Liver (tissue), 9 donors: Measurements from ENCODE around the gene FAM78A. TPM values are rescaled to one million over a fixed set of nuclear protein-coding genes. Genes with fewer than 3 reads are reported as not detected.

Source experiments
- DNase-seq: peaks from one replicate; pipeline ENCODE4 v3.0.0-alpha.2; 2017; ENCODE audit warnings: low spot score
- H3K27ac ChIP-seq, 2 donors: one replicate each; pipeline ENCODE4 v1.7.0; 2013; ENCODE audit warnings: inconsistent platforms in 2 of 2, low read length in 2 of 2, control low read depth in 1 of 2, low read depth in 1 of 2, mild to moderate bottlenecking in 1 of 2
- H3K27me3 ChIP-seq, 4 donors: one replicate each; pipeline versions ENCODE4 v1.6.1 to v1.7.0; 2013; ENCODE audit warnings: low read length in 3 of 4, inconsistent platforms in 1 of 4, mild to moderate bottlenecking in 1 of 4, moderate library complexity in 1 of 4; ENCODE audit not compliant: control insufficient read depth in 4 of 4, insufficient read depth in 4 of 4
- H3K36me3 ChIP-seq, 4 donors: one replicate each; pipeline versions ENCODE4 v1.6.1 to v1.7.0; 2013; ENCODE audit warnings: low read length in 3 of 4, mild to moderate bottlenecking in 3 of 4, low read depth in 1 of 4, moderate library complexity in 1 of 4; ENCODE audit not compliant: control insufficient read depth in 4 of 4, insufficient read depth in 3 of 4
- H3K4me1 ChIP-seq, 4 donors: one replicate each; pipeline versions ENCODE4 v1.6.1 to v1.7.0; 2013; ENCODE audit warnings: low read length in 3 of 4, mild to moderate bottlenecking in 3 of 4, moderate library complexity in 1 of 4; ENCODE audit not compliant: control insufficient read depth in 4 of 4, insufficient read depth in 4 of 4
- H3K4me3 ChIP-seq, 3 donors: one replicate each; pipeline versions ENCODE4 v1.6.1 to v1.7.0; 2013; ENCODE audit warnings: low read length in 3 of 3, control low read depth in 1 of 3, low read depth in 1 of 3, mild to moderate bottlenecking in 1 of 3
- H3K9ac ChIP-seq, 2 donors: one replicate each; pipeline ENCODE4 v1.7.0; 2013; ENCODE audit warnings: low read length in 2 of 2, mild to moderate bottlenecking in 2 of 2, moderate library complexity in 2 of 2, control low read depth in 1 of 2, low read depth in 1 of 2
- H3K9me3 ChIP-seq, 4 donors: one replicate each; pipeline versions ENCODE4 v1.6.1 to v1.7.0; 2013; ENCODE audit warnings: low read length in 3 of 4; ENCODE audit not compliant: control insufficient read depth in 4 of 4
- EGR1 ChIP-seq, 2 donors: IDR thresholded peaks; 2 replicates each; pipeline ENCODE4 v1.6.1; 2016 to 2018; ENCODE audit warnings: antibody characterized with exemption in 2 of 2, low read depth in 2 of 2
- FOXA1 ChIP-seq: IDR thresholded peaks from 2 replicates; pipeline ENCODE4 v1.6.1; 2016; ENCODE audit warnings: antibody characterized with exemption
- FOXA2 ChIP-seq: IDR thresholded peaks from 2 replicates; pipeline ENCODE4 v1.6.1; 2016; ENCODE audit warnings: antibody characterized with exemption
- HNF4A ChIP-seq, 2 donors: conservative IDR thresholded peaks; 2 replicates each; pipeline ENCODE4 v1.6.1; 2016; ENCODE audit warnings: antibody characterized with exemption in 2 of 2, mild to moderate bottlenecking in 2 of 2
- HNF4G ChIP-seq: IDR thresholded peaks from 2 replicates; pipeline ENCODE4 v1.6.1; 2016; ENCODE audit warnings: antibody characterized with exemption
- JUND ChIP-seq, 2 donors: IDR thresholded peaks; 2 replicates each; pipeline ENCODE4 v1.6.1; 2016; ENCODE audit warnings: antibody characterized with exemption in 2 of 2
- NR2F2 ChIP-seq: IDR thresholded peaks from 2 replicates; pipeline ENCODE4 v1.6.1; 2016; ENCODE audit warnings: antibody characterized with exemption
- RAD21 ChIP-seq, 2 donors: IDR thresholded peaks; 2 replicates each; pipeline ENCODE4 v1.6.1; 2016; ENCODE audit warnings: antibody characterized with exemption in 2 of 2, mild to moderate bottlenecking in 2 of 2
- RXRA ChIP-seq, 2 donors: IDR thresholded peaks; 2 replicates each; pipeline ENCODE4 v1.6.1; 2017 to 2018; ENCODE audit warnings: antibody characterized with exemption in 2 of 2, mild to moderate bottlenecking in 1 of 2
- SP1 ChIP-seq: IDR thresholded peaks from 2 replicates; pipeline ENCODE4 v1.6.1; 2018; ENCODE audit warnings: antibody characterized with exemption, mild to moderate bottlenecking
- TAF1 ChIP-seq: conservative IDR thresholded peaks from 2 replicates; pipeline ENCODE4 v1.6.1; 2016; ENCODE audit warnings: antibody characterized with exemption, mild to moderate bottlenecking
- WGBS: extraction: QIAGEN DNeasy Blood & Tissue Kit; methylation state at CpG from one replicate; pipeline ENCODE4 v1.1.7; 2013; 5-methylcytosine and 5-hydroxymethylcytosine counted together
- polyA plus RNA-seq, 2 donors: library from polyadenylated mRNA; stranded (reverse) in 1 of 2; unstranded in 1 of 2; fragments of 200-250 nt in 1 of 2; fragments of >200 nt in 1 of 2; fragmentation: Nextera tagmentation in 1 of 2; extraction: Ambion mirVana in 1 of 2; gene quantifications; one replicate each; pipeline versions ENCODE4 v1.2.1 to v1.2.3, GENCODE V29; 2013 to 2015
- total RNA-seq, 2 donors: library from RNA; depleted of rRNA; stranded (reverse); fragments of >200 nt; gene quantifications; one replicate each; pipeline ENCODE4 v1.2.3, GENCODE V29; 2014
- TF ChIP-seq, protein P1 (sequence below): IDR thresholded peaks from 2 replicates; pipeline ENCODE4 v1.6.1; 2016; ENCODE audit warnings: antibody characterized with exemption, mild to moderate bottlenecking
- TF ChIP-seq, protein P2 (sequence below): IDR thresholded peaks from 2 replicates; pipeline ENCODE4 v1.6.1; 2016; ENCODE audit warnings: antibody characterized with exemption
- TF ChIP-seq, protein P3 (sequence below): IDR thresholded peaks from 2 replicates; pipeline ENCODE4 v1.6.1; 2016; ENCODE audit warnings: antibody characterized with exemption
- TF ChIP-seq, protein P4 (sequence below): fragments of 150-350 bp; IDR thresholded peaks from 2 replicates; pipeline ENCODE4 v1.5.1; 2017; ENCODE audit warnings: improper control_type of control experiment, low read depth, low read length; ENCODE audit not compliant: missing input control
- TF ChIP-seq, protein P5 (sequence below): IDR thresholded peaks from 2 replicates; pipeline ENCODE4 v1.6.1; 2016; ENCODE audit warnings: antibody characterized with exemption
- donor health status: healthy.
- donor health status: healthy.
- donor health status: healthy.
- donor health status: healthy.
- donor health status: healthy.

The FAM78A gene
- total and polyA plus RNA-seq, 4 donors = 0.25 to 6.6 (median 1.7) TPM

DNA sequence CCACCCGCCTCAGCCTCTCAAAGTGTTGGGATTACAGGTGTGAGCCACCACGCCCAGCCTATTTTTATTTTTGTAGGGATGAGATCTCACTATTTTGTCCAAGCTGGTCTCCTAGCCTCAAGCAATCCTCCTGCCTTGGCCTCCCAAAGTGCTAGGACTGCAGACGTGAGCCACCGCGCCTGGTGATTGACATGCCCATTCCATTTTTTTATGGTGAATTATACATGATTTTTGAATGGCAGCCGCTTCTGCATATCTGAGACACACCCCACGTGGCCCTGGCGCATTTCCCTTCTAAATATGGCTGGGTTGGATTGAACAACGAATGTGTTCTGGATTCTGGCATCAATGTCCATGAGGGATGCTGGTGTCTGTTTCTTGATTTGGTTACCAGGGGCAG lies 35.9 kb upstream of the FAM78A start (continued):
- TF ChIP-seq, protein P1, sequence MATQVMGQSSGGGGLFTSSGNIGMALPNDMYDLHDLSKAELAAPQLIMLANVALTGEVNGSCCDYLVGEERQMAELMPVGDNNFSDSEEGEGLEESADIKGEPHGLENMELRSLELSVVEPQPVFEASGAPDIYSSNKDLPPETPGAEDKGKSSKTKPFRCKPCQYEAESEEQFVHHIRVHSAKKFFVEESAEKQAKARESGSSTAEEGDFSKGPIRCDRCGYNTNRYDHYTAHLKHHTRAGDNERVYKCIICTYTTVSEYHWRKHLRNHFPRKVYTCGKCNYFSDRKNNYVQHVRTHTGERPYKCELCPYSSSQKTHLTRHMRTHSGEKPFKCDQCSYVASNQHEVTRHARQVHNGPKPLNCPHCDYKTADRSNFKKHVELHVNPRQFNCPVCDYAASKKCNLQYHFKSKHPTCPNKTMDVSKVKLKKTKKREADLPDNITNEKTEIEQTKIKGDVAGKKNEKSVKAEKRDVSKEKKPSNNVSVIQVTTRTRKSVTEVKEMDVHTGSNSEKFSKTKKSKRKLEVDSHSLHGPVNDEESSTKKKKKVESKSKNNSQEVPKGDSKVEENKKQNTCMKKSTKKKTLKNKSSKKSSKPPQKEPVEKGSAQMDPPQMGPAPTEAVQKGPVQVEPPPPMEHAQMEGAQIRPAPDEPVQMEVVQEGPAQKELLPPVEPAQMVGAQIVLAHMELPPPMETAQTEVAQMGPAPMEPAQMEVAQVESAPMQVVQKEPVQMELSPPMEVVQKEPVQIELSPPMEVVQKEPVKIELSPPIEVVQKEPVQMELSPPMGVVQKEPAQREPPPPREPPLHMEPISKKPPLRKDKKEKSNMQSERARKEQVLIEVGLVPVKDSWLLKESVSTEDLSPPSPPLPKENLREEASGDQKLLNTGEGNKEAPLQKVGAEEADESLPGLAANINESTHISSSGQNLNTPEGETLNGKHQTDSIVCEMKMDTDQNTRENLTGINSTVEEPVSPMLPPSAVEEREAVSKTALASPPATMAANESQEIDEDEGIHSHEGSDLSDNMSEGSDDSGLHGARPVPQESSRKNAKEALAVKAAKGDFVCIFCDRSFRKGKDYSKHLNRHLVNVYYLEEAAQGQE = no peak
- TF ChIP-seq TAF1 (no peak), RXRA (IDR thresholded peaks at IDR 0.05) (no peak)

DNA sequence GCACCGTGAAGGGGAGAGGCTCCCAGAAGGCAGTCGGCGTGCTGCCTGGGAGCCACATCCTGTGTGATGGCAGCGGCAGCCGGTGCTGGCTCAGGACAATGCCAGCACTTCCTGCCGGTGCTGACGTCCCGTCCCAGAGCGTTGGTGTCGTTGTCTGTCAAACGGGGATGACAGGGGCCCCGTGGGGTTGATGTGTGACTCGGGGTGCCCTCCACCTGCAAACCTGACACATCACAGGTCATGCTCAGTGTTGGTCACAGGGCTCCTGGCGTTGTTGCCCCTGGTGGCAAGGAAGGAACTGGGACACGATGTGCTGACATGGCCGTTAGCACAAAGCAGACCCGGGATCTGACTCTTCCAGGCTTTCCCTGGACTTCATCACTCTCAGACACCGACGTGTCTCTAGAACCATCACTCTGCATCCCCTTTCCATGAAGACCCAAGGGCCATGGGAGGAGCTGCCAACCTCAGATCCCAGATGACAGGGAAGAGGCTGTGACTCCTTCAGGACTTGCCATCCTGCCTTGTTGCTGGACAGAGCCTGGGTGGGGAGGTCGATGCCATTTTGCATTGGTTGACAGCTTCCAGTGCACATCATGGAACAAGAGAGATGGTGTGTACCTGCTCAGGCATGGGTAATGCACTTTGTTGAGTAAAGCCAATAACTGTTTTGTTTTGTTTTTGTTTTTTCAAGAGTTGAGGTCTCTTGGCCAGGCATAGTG lies 34.7 kb upstream of the FAM78A start:
- Histone ChIP-seq H3K4me1 (no peaks in the 10 kb centered on the region), H3K4me3 (no peak overlapping the region), H3K27me3 (no peaks in the 10 kb centered on the region), H3K27ac (no peak overlapping the region), H3K9me3 (no peaks in the 10 kb centered on the region), H3K36me3 (no peaks in the 10 kb centered on the region), H3K9ac (no peak overlapping the region)
- TF ChIP-seq, protein P1 = no peak
- TF ChIP-seq, protein P2, sequence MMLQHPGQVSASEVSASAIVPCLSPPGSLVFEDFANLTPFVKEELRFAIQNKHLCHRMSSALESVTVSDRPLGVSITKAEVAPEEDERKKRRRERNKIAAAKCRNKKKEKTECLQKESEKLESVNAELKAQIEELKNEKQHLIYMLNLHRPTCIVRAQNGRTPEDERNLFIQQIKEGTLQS = no peak
- no peak for TF ChIP-seq HNF4G
- no peak for TF ChIP-seq SP1
- TF ChIP-seq JUND (IDR thresholded peaks at IDR 0.05) = no peak
- no peak for TF ChIP-seq HNF4A (conservative IDR thresholded peaks at IDR 0.05)
- TF ChIP-seq, protein P3, sequence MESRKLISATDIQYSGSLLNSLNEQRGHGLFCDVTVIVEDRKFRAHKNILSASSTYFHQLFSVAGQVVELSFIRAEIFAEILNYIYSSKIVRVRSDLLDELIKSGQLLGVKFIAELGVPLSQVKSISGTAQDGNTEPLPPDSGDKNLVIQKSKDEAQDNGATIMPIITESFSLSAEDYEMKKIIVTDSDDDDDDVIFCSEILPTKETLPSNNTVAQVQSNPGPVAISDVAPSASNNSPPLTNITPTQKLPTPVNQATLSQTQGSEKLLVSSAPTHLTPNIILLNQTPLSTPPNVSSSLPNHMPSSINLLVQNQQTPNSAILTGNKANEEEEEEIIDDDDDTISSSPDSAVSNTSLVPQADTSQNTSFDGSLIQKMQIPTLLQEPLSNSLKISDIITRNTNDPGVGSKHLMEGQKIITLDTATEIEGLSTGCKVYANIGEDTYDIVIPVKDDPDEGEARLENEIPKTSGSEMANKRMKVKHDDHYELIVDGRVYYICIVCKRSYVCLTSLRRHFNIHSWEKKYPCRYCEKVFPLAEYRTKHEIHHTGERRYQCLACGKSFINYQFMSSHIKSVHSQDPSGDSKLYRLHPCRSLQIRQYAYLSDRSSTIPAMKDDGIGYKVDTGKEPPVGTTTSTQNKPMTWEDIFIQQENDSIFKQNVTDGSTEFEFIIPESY = no peak
- TF ChIP-seq, protein P4, sequence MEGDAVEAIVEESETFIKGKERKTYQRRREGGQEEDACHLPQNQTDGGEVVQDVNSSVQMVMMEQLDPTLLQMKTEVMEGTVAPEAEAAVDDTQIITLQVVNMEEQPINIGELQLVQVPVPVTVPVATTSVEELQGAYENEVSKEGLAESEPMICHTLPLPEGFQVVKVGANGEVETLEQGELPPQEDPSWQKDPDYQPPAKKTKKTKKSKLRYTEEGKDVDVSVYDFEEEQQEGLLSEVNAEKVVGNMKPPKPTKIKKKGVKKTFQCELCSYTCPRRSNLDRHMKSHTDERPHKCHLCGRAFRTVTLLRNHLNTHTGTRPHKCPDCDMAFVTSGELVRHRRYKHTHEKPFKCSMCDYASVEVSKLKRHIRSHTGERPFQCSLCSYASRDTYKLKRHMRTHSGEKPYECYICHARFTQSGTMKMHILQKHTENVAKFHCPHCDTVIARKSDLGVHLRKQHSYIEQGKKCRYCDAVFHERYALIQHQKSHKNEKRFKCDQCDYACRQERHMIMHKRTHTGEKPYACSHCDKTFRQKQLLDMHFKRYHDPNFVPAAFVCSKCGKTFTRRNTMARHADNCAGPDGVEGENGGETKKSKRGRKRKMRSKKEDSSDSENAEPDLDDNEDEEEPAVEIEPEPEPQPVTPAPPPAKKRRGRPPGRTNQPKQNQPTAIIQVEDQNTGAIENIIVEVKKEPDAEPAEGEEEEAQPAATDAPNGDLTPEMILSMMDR = no peak
- TF ChIP-seq TAF1 = no peak
- no peak for TF ChIP-seq FOXA2
- no peak for TF ChIP-seq RAD21 (IDR thresholded peaks at IDR 0.05)
- TF ChIP-seq NR2F2 = no peak
- TF ChIP-seq EGR1 (IDR thresholded peaks at IDR 0.05; ENCODE audit: low read depth in 2 of 2) = no peak
- TF ChIP-seq FOXA1 = no peak
- TF ChIP-seq, protein P5, sequence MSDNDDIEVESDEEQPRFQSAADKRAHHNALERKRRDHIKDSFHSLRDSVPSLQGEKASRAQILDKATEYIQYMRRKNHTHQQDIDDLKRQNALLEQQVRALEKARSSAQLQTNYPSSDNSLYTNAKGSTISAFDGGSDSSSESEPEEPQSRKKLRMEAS = no peak
- DNase-seq = no peak
- 32% methylated on average over 20 of the region's 20 CpGs for WGBS
